Measurements from ENCODE around the gene SND1.

Gene SND1

GRCh38 chr7:128119036-128119435 is 467.0 kb downstream of the SND1 start:
- DNase-seq (ENCODE audit: low spot score): no peak

GRCh38 chr7:128120116-128120515 is 468.1 kb downstream of the SND1 start:
- DNase-seq (ENCODE audit: low spot score): no peak

- no peak for DNase-seq (ENCODE audit: low spot score)
Observed at GRCh38 chr7:128120976-128121490, 469.0 kb downstream of the SND1 start.

- DNase-seq (ENCODE audit: low spot score): peak; percentile 16
Observed at GRCh38 chr7:128121711-128122530, 469.9 kb downstream of the SND1 start.

GRCh38 chr7:128122576-128123290 is 470.7 kb downstream of the SND1 start:
- no peak for DNase-seq (ENCODE audit: low spot score)

- no peak for DNase-seq (ENCODE audit: low spot score)
Observed at GRCh38 chr7:128123291-128124037, 471.5 kb downstream of the SND1 start.

GRCh38 chr7:128124786-128125185 is 472.8 kb downstream of the SND1 start:
- no peak for DNase-seq (ENCODE audit: low spot score)

GRCh38 chr7:128125816-128126215 is 473.8 kb downstream of the SND1 start:
- DNase-seq (ENCODE audit: low spot score): no peak

GRCh38 chr7:128128401-128128800 is 476.4 kb downstream of the SND1 start:
- no peak for DNase-seq (ENCODE audit: low spot score)

- DNase-seq (ENCODE audit: low spot score): no peak
Observed at GRCh38 chr7:128129224-128129864, 477.4 kb downstream of the SND1 start.

- DNase-seq (ENCODE audit: low spot score): no peak
Observed at GRCh38 chr7:128131115-128131514, 479.1 kb downstream of the SND1 start.

- peak; percentile 62 for DNase-seq (ENCODE audit: low spot score)
Observed at GRCh38 chr7:128131731-128132130, 479.7 kb downstream of the SND1 start.

- peak; percentile 72 for DNase-seq (ENCODE audit: low spot score)
Observed at GRCh38 chr7:128132426-128133069, 480.6 kb downstream of the SND1 start.

- DNase-seq (ENCODE audit: low spot score): no peak
Observed at GRCh38 chr7:128135159-128135514, 483.1 kb downstream of the SND1 start.

- DNase-seq (ENCODE audit: low spot score): peak; percentile 50
Observed at GRCh38 chr7:128135515-128136214, 483.7 kb downstream of the SND1 start.

GRCh38 chr7:128136215-128136597 is 484.2 kb downstream of the SND1 start:
- DNase-seq (ENCODE audit: low spot score): no peak

- peak; percentile 33 for DNase-seq (ENCODE audit: low spot score)
Observed at GRCh38 chr7:128137181-128137580, 485.2 kb downstream of the SND1 start.

GRCh38 chr7:128139406-128139805 is 487.4 kb downstream of the SND1 start:
- no peak for DNase-seq (ENCODE audit: low spot score)

- DNase-seq (ENCODE audit: low spot score): no peak
Observed at GRCh38 chr7:128141683-128142195, 489.7 kb downstream of the SND1 start.
